T-helper 1 cell treated with Interleukin-12 subunit alpha and Interleukin-12 subunit beta and Interleukin-4 antibody, amounts not matched to agents 30 μg/mL and 1 μg/mL, for 36 hours (primary cell): ENCODE data around the gene PCDH15.

Experiments
- H3K27ac Mint-ChIP-seq: one replicate; pipeline ENCODE4 v1.8.0; 2021; ENCODE audit warnings: mild to moderate bottlenecking, mixed read lengths
- H3K27me3 Mint-ChIP-seq: one replicate; pipeline ENCODE4 v1.8.0; 2021; ENCODE audit warnings: low read depth, mixed read lengths
- H3K36me3 Mint-ChIP-seq: one replicate; pipeline ENCODE4 v1.8.0; 2021; ENCODE audit warnings: low read depth, mixed read lengths
- H3K4me1 Mint-ChIP-seq: one replicate; pipeline ENCODE4 v1.8.0; 2021; ENCODE audit warnings: low read depth, mixed read lengths
- H3K4me3 Mint-ChIP-seq: one replicate; pipeline ENCODE4 v1.8.0; 2021; ENCODE audit warnings: mild to moderate bottlenecking, moderate library complexity, mixed read lengths
- H3K9me3 Mint-ChIP-seq: one replicate; pipeline ENCODE4 v1.8.0; 2021; ENCODE audit warnings: mixed read lengths

PCDH15 gene

GRCh38 chr10:54133203-54133602 lies 667.8 kb downstream of the PCDH15 start:
- Mint-ChIP-seq H3K4me3 (no peak overlapping the region), H3K4me1 (no peaks in the 10 kb centered on the region), H3K36me3 (no peaks in the 10 kb centered on the region), H3K27me3 (no peaks in the 10 kb centered on the region), H3K9me3 (peaks cover 25% of the 10 kb centered on the region), H3K27ac (no peak overlapping the region)

GRCh38 chr10:54131833-54132232 lies 669.2 kb downstream of the PCDH15 start:
- Mint-ChIP-seq H3K9me3 (peaks cover 23% of the 10 kb centered on the region), H3K36me3 (no peaks in the 10 kb centered on the region), H3K4me1 (no peaks in the 10 kb centered on the region), H3K27ac (no peak overlapping the region), H3K4me3 (no peak overlapping the region), H3K27me3 (no peaks in the 10 kb centered on the region)

DNA sequence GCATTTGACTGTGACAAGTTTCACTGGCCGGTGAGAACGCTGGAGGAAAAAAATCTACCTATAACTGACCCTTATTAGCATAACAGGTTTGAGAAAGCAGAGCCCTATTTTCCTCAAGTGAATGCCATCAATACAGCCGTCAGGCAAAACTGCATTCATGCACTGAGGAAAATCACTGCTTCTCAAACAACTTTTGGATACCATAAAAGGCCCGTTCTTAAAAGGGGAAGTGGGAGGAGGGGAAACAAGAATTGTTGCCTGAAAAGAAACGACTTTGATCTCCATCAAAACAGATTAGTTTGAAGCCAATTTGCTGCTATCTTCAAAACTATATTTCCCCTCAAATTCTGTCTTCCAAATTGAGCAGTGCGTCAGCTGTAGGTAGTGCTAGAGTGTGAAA lies 670.6 kb downstream of the PCDH15 start:
- H3K4me1 Mint-ChIP-seq = no peaks in the 10 kb centered on the region
- H3K27ac Mint-ChIP-seq = no peak overlapping the region
- no peaks in the 10 kb centered on the region for H3K36me3 Mint-ChIP-seq
- no peaks in the 10 kb centered on the region for H3K27me3 Mint-ChIP-seq
- no peak overlapping the region for H3K4me3 Mint-ChIP-seq
- H3K9me3 Mint-ChIP-seq = peaks cover 20% of the 10 kb centered on the region

- Mint-ChIP-seq H3K4me1 (no peaks in the 10 kb centered on the region), H3K4me3 (no peak overlapping the region), H3K27ac (no peak overlapping the region), H3K9me3 (peaks cover 17% of the 10 kb centered on the region), H3K27me3 (no peaks in the 10 kb centered on the region), H3K36me3 (no peaks in the 10 kb centered on the region)
Measured at GRCh38 chr10:54125098-54125747, 675.8 kb downstream of the PCDH15 start.

DNA sequence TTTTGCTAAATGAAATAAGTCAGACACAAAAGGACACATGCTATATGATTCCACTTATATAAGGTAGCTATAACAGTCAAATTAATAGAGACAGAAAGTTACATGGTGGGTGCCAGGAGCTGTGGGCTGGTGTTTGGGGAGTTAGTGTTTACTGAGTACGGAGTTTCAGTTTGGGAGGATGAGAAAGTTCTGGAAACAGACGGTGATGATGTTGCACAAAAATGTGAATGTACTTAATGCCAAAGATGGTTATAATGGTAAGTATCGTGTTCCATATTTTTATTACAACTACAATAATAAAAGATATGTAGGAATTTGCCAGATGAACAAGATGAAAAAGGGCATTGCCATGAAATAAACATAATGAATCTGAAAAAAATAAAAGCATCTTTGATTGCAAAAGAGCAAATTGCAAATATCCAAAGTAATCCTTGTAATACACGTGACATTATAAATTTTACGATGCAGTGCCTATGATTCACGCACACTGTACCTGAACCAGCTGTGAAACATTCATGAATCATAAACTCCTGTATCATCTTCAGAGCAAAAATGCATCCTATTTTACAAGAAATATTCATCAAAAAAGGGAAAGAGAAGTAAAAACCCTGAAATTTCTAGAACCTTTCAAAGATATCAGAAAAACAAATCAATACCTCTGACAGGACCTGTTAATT lies 676.7 kb downstream of the PCDH15 start:
- Mint-ChIP-seq H3K27ac (no peak overlapping the region), H3K4me3 (no peak overlapping the region), H3K36me3 (no peaks in the 10 kb centered on the region), H3K4me1 (no peaks in the 10 kb centered on the region), H3K27me3 (no peaks in the 10 kb centered on the region), H3K9me3 (peaks cover 9% of the 10 kb centered on the region)

- Mint-ChIP-seq H3K36me3 (no peaks in the 10 kb centered on the region), H3K27ac (no peak overlapping the region), H3K9me3 (peaks cover 14% of the 10 kb centered on the region), H3K27me3 (no peaks in the 10 kb centered on the region), H3K4me3 (no peak overlapping the region), H3K4me1 (no peaks in the 10 kb centered on the region)
Measured at GRCh38 chr10:54120806-54121205, 680.2 kb downstream of the PCDH15 start.

DNA sequence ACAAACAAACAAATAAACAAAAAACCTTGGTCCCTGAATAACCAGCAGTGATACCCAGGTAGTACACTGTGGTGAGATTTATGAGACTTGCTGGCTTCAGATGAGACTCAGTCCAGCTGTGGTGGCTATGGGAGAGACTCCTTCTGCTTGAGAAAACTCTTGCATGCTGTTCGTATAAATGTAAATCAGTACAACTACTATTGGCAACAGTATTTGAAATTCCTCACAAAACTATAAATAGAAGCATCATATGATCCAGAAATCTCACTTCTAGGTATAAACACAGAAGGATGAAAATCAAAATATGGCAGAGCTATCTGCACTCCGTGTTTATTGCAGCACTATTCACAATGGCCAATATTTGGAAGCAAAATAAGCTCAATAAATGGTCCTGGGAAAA lies 692.1 kb downstream of the PCDH15 start:
- H3K27ac Mint-ChIP-seq = no peak overlapping the region
- H3K4me1 Mint-ChIP-seq = no peaks in the 10 kb centered on the region
- H3K9me3 Mint-ChIP-seq = peaks cover 6% of the 10 kb centered on the region
- H3K27me3 Mint-ChIP-seq = no peaks in the 10 kb centered on the region
- no peaks in the 10 kb centered on the region for H3K36me3 Mint-ChIP-seq
- H3K4me3 Mint-ChIP-seq = no peak overlapping the region

DNA sequence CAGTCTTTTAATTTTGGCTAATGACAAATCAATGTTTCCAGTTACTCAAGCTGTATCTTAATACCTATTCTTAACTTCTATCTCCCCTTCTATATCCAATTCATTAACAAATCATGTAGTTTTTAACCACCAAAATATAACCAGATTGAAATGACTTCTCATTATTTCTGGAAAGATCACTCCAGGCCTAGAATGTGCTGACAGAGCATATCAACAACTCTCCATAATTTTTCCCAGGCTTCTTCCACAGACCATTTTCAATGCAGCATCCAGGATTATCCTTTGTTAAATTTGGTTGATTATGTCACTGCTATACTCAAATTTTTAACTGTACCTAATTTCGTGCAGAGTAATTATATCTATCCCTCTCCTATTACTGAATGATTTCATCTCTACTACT lies 704.1 kb downstream of the PCDH15 start:
- H3K4me1 Mint-ChIP-seq = no peaks in the 10 kb centered on the region
- H3K27me3 Mint-ChIP-seq = no peaks in the 10 kb centered on the region
- no peak overlapping the region for H3K27ac Mint-ChIP-seq
- H3K9me3 Mint-ChIP-seq = peaks cover 8% of the 10 kb centered on the region
- H3K4me3 Mint-ChIP-seq = no peak overlapping the region
- H3K36me3 Mint-ChIP-seq = no peaks in the 10 kb centered on the region

- H3K4me3 Mint-ChIP-seq = no peak overlapping the region
- no peaks in the 10 kb centered on the region for H3K36me3 Mint-ChIP-seq
- no peak overlapping the region for H3K27ac Mint-ChIP-seq
- H3K27me3 Mint-ChIP-seq = no peaks in the 10 kb centered on the region
- H3K9me3 Mint-ChIP-seq = peaks cover 3% of the 10 kb centered on the region
- no peaks in the 10 kb centered on the region for H3K4me1 Mint-ChIP-seq
Measured at GRCh38 chr10:54094321-54094720, 706.7 kb downstream of the PCDH15 start.

DNA sequence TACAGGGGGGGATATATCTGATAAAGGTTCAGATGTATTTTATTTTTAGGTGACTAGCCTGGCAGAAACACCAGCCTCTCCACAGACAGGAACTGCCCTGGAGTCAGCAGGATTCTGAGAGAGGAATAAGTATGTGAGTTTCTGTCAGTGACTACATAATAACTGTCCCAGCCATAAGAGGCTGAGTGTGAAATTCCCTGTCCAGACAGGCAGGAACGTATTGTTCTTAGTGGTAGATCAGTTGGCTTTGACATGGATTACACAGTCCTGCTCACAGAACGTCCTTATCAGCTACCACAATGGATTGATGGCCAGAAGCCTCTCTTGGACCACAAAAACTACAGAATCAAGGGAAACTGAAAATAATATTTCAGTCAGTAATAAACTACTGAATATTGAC lies 709.8 kb downstream of the PCDH15 start:
- H3K4me1 Mint-ChIP-seq = no peaks in the 10 kb centered on the region
- no peaks in the 10 kb centered on the region for H3K27me3 Mint-ChIP-seq
- peaks cover 7% of the 10 kb centered on the region for H3K9me3 Mint-ChIP-seq
- H3K27ac Mint-ChIP-seq = no peak overlapping the region
- H3K36me3 Mint-ChIP-seq = no peaks in the 10 kb centered on the region
- H3K4me3 Mint-ChIP-seq = no peak overlapping the region

- peaks cover 5% of the 10 kb centered on the region for H3K9me3 Mint-ChIP-seq
- H3K36me3 Mint-ChIP-seq = no peaks in the 10 kb centered on the region
- H3K4me3 Mint-ChIP-seq = no peak overlapping the region
- no peak overlapping the region for H3K27ac Mint-ChIP-seq
- H3K4me1 Mint-ChIP-seq = no peaks in the 10 kb centered on the region
- no peaks in the 10 kb centered on the region for H3K27me3 Mint-ChIP-seq
Measured at GRCh38 chr10:54081950-54082349, 719.1 kb downstream of the PCDH15 start.

DNA sequence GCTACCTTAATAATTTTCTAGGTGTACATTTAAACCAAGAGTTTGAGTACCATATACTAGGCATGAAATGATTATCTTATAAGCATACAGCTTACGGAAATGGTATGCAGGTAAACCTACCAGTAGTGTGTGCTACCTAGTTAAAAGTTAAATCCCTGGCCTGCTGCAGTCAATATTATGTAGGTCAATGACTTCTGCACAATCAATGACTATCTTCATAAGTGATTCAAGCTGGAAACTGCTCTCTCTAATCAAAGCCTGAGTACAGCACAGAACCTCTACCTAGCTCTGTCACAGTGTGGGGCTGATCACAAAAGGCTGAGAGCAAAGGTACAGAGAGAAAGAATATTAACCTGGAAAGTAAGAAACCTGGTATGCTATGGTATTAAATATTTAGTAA lies 733.7 kb downstream of the PCDH15 start:
- Mint-ChIP-seq H3K4me1 (no peaks in the 10 kb centered on the region), H3K27me3 (no peaks in the 10 kb centered on the region), H3K9me3 (no peaks in the 10 kb centered on the region), H3K4me3 (no peak overlapping the region), H3K36me3 (no peaks in the 10 kb centered on the region), H3K27ac (no peak overlapping the region)

DNA sequence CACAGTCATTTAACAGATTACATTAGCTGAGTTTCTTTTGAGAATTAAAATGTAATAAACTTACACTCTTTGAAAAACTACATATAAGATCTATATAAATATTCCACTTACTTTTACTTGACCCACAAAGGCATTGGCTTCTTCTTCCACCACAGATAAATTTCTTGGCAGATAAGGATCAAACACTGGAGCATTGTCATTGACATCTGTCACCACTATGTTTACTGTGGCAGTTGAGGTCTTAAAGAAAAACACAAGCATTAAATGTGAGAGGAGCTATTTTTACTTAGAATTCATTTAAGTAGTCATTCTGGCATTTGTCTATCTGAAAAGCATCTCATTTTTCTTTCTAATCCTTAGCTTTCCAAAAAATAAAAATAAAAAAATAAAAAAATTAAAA lies 734.4 kb downstream of the PCDH15 start:
- Mint-ChIP-seq H3K27me3 (no peaks in the 10 kb centered on the region), H3K4me1 (no peaks in the 10 kb centered on the region), H3K36me3 (no peaks in the 10 kb centered on the region), H3K27ac (no peak overlapping the region), H3K4me3 (no peak overlapping the region), H3K9me3 (no peaks in the 10 kb centered on the region)

DNA sequence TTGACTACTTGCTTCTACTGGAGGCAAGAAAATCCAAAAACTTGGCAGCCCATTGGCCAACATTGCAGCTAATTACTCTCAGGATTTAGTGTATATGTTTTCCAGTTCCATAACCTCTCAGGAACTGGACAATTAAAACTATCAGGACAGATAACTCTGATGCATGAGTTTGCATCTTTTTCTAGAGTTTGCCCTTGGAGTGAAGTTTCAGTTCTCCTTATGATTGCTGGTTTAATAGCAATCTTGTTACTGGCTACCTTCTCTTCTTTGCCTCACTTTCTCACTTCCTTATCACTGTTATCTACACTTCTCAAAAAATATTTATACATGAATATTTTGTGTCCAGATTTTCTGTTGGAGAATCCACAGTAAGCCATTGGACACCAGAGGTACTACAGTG lies 735.9 kb downstream of the PCDH15 start:
- H3K4me3 Mint-ChIP-seq = no peak overlapping the region
- no peaks in the 10 kb centered on the region for H3K4me1 Mint-ChIP-seq
- no peak overlapping the region for H3K27ac Mint-ChIP-seq
- H3K27me3 Mint-ChIP-seq = no peaks in the 10 kb centered on the region
- no peaks in the 10 kb centered on the region for H3K9me3 Mint-ChIP-seq
- no peaks in the 10 kb centered on the region for H3K36me3 Mint-ChIP-seq

DNA sequence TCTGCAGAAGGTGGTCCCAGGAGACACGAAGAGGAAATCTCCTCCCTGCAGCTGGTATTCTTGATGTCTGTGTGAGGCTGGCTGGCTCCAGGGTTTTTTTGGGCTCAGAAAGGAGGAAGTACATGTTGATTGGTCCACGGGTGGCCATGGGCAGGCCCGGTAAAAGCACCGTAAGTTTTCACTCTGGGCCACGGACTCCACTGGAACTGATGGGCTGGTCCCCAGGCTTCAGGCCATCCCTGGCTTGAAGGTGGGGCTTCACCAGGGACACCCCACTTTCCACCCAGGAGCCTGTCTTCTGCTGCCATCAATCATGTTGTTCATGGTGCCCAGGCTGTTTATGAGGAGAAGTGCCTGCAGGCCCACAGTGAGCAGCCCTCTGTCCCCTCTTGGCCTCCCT lies 736.8 kb downstream of the PCDH15 start:
- H3K27me3 Mint-ChIP-seq = no peaks in the 10 kb centered on the region
- no peak overlapping the region for H3K27ac Mint-ChIP-seq
- H3K4me1 Mint-ChIP-seq = no peaks in the 10 kb centered on the region
- no peaks in the 10 kb centered on the region for H3K36me3 Mint-ChIP-seq
- no peak overlapping the region for H3K4me3 Mint-ChIP-seq
- no peaks in the 10 kb centered on the region for H3K9me3 Mint-ChIP-seq
